Muscle layer of colon (tissue), 2 donors: ENCODE results near the gene SH2B3.

ENCODE experiments used
- H3K27ac ChIP-seq: one replicate; pipeline ENCODE4 v1.7.0; 2013; ENCODE audit warnings: low read depth, mild to moderate bottlenecking, low read length, moderate library complexity
- H3K27me3 ChIP-seq, 2 donors: one replicate each; pipeline ENCODE4 v1.7.0; 2013; ENCODE audit warnings: low read length in 2 of 2, mild to moderate bottlenecking in 2 of 2; ENCODE audit not compliant: insufficient read depth in 2 of 2, control insufficient read depth in 1 of 2
- H3K36me3 ChIP-seq: one replicate; pipeline ENCODE4 v1.7.0; 2013; ENCODE audit warnings: mild to moderate bottlenecking, low read length; ENCODE audit not compliant: insufficient read depth
- H3K4me1 ChIP-seq: one replicate; pipeline ENCODE4 v1.7.0; 2013; ENCODE audit warnings: mild to moderate bottlenecking, low read length; ENCODE audit not compliant: insufficient read depth
- H3K4me3 ChIP-seq, 2 donors: one replicate each; pipeline ENCODE4 v1.7.0; 2013; ENCODE audit warnings: low read length in 2 of 2, low read depth in 1 of 2, mild to moderate bottlenecking in 1 of 2, moderate library complexity in 1 of 2
- H3K9ac ChIP-seq: one replicate; pipeline ENCODE4 v1.7.0; 2013; ENCODE audit warnings: low read length
- H3K9me3 ChIP-seq: one replicate; pipeline ENCODE4 v1.7.0; 2013; ENCODE audit warnings: mild to moderate bottlenecking, low read length
- donor health status: abdominal sarcoma.
- donor health status: Adenocarcinoma of cecum.

SH2B3 gene

DNA sequence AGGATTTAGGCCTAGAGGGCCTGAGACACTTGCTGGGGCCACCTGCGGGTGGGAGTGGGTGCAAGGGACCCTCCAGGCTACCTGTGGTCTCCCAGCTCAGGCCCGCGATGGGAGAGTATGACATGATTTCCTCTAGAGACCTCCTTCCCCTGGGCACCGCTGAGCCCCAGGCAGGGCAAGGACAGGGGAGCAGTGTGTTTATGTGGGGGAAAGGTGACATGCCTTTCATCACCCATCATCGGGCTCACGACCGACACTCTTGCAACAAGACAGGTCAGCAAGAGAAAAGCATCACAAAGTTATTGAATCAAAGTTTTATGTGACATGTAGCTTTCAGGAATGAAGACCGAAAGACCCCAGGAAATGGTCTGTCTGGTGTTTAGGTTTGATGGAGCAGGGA lies 19.9 kb downstream of the SH2B3 start:
- no peak overlapping the region for H3K27ac ChIP-seq
- H3K4me3 ChIP-seq = no peak overlapping the region
- no peak overlapping the region for H3K9ac ChIP-seq
- H3K36me3 ChIP-seq = peaks cover 2% of the 10 kb centered on the region
- H3K4me1 ChIP-seq = peaks cover 13% of the 10 kb centered on the region
- no peaks in the 10 kb centered on the region for H3K27me3 ChIP-seq
- no peaks in the 10 kb centered on the region for H3K9me3 ChIP-seq

GRCh38 chr12:111426344-111427185 lies 20.8 kb downstream of the SH2B3 start:
- H3K27me3 ChIP-seq = no peaks in the 10 kb centered on the region
- H3K4me1 ChIP-seq = peaks cover 15% of the 10 kb centered on the region
- no peak overlapping the region for H3K27ac ChIP-seq
- H3K9ac ChIP-seq = no peak overlapping the region
- no peaks in the 10 kb centered on the region for H3K36me3 ChIP-seq
- no peak overlapping the region for H3K4me3 ChIP-seq
- no peaks in the 10 kb centered on the region for H3K9me3 ChIP-seq

DNA sequence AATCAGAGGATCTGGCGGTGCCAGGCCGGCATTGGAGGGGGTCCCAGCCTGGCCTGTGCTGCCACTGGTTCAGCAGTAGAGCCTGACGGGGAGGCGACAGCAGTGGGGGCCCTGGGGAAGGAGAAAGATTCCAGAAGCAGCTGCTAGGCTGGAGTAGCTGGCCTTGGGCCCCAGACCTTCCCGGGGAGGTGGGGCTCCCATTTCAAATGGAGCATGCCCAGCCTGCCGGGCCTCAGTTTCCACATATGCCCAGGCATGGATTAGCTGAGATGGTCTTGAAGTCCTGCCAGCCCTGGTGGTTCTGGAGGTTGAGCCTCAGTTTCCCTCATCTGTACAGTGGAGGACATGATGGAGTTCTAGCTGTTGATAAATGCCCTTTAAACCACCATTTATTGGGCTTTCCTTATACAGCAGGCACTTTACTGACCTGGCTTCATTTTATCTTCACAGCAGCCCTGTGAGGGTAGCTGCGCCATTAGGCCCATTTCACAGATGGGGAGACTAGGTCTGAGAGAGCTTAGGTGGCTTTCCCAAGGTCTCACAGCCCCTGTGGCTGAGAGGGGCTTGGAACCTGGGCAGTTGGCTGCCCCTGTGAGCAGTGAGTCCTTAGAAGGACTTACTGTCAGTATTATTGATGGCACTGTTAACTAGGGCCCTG lies 21.8 kb downstream of the SH2B3 start:
- Histone ChIP-seq H3K9ac (no peak overlapping the region), H3K4me1 (peaks cover 17% of the 10 kb centered on the region), H3K9me3 (no peaks in the 10 kb centered on the region), H3K4me3 (no peak overlapping the region), H3K36me3 (no peaks in the 10 kb centered on the region), H3K27me3 (no peaks in the 10 kb centered on the region), H3K27ac (no peak overlapping the region)

DNA sequence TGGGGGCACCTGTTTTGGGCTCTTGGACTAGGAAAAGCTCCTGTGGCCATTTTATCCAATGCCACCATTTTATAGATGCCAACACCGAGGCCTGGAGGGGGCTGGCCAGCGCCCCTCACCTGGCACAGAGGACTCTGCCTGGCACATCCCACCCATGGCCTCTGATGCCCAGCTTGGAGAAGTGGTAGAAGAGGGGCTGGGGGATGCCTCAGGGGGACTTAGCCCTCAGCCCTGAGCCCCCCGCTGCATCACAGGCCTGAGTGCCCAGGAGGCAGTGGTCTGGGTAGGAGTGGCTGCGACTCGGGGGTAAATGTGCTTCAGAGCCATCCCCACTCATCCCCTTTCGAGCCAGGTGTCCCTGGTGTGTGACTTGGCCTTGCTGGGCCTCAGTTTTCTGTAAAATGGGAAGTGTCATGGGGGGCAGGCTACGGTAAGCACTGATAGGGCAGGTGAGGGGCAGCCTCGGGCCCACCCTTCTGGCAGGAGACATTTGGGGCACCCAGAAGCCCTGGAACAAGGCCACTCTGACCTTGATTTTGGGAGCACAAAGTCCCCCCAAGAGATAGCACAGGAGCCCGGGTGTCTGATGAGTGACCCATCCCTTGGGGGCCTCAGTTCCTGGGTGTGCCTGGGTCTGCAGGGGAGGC lies 22.5 kb downstream of the SH2B3 start:
- H3K27me3 ChIP-seq = no peaks in the 10 kb centered on the region
- H3K4me3 ChIP-seq = no peak overlapping the region
- peaks cover 21% of the 10 kb centered on the region for H3K4me1 ChIP-seq
- no peak overlapping the region for H3K27ac ChIP-seq
- no peaks in the 10 kb centered on the region for H3K9me3 ChIP-seq
- H3K36me3 ChIP-seq = no peaks in the 10 kb centered on the region
- no peak overlapping the region for H3K9ac ChIP-seq

DNA sequence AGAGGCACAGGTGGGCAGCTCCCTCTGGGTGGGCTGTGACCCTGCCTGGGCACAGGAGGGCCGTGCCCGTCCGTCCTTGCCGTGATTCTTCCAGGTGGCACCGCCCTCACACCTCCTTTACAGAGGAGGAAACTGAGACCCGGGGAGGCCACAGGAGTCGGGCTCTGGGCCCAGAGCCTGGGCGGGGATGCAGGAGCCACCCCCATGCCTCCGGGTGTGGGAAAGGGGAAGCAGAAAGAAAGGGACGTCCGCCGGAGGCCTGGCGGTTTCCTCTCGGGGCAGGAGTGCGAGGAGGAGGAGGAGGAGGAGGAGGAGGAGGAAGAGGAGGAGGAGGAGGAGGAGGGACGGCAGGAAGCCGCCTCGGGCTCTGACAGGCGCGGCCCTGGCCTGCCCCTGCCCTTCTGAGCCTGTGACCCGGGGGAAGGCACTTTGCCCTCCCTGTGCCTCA lies 23.0 kb downstream of the SH2B3 start:
- Histone ChIP-seq H3K27ac (no peak overlapping the region), H3K9ac (no peak overlapping the region), H3K36me3 (no peaks in the 10 kb centered on the region)

DNA sequence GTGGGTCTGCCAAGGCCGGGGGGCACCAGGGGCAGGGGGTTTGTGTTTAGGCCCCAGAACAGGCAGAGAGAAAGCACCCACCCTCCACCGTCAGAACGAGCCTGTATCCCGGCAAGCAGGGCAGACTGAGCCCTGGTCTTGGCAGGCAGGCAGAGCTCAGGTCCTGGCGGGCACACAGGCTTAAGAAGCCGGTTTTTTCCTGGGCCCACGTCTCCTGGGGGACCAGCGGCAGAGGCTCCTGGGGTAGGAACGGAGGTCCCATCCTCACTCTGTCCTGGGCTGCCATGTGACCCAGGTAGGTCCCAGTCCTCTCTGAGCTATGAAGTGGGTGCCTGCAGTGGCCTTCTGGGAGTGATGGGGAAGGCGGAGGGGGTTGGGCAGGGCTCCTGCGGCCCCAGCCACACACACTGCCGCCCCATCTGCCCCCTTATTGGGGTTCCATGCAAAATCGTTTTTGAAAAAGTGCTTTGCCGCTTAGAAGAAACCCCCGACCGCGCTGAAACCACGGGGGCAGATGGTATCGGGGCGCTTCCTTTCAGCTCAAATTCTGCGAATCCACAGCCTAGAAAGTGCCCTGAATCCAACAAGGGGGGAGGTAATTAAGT lies 24.2 kb downstream of the SH2B3 start:
- peaks cover 30% of the 10 kb centered on the region for H3K4me1 ChIP-seq
- H3K36me3 ChIP-seq = no peaks in the 10 kb centered on the region
- no peak overlapping the region for H3K27ac ChIP-seq
- H3K27me3 ChIP-seq = no peaks in the 10 kb centered on the region
- no peaks in the 10 kb centered on the region for H3K9me3 ChIP-seq
- no peak overlapping the region for H3K9ac ChIP-seq
- H3K4me3 ChIP-seq = no peak overlapping the region

More for the DNA sequence above, 23.0 kb downstream of the SH2B3 start:
- Histone ChIP-seq H3K4me3 (no peak overlapping the region), H3K27me3 (no peaks in the 10 kb centered on the region), H3K4me1 (peaks cover 25% of the 10 kb centered on the region), H3K9me3 (no peaks in the 10 kb centered on the region)

GRCh38 chr12:111430433-111431353 lies 25.0 kb downstream of the SH2B3 start:
- Histone ChIP-seq H3K9ac (no peak overlapping the region), H3K27me3 (no peaks in the 10 kb centered on the region), H3K4me1 (peaks cover 38% of the 10 kb centered on the region), H3K9me3 (no peaks in the 10 kb centered on the region), H3K27ac (no peak overlapping the region), H3K36me3 (no peaks in the 10 kb centered on the region), H3K4me3 (no peak overlapping the region)

GRCh38 chr12:111431772-111432171 lies 26.0 kb downstream of the SH2B3 start:
- peaks cover 43% of the 10 kb centered on the region for H3K4me1 ChIP-seq
- H3K4me3 ChIP-seq = no peak overlapping the region
- H3K27ac ChIP-seq = no peak overlapping the region
- H3K9me3 ChIP-seq = no peaks in the 10 kb centered on the region
- no peaks in the 10 kb centered on the region for H3K27me3 ChIP-seq
- no peak overlapping the region for H3K9ac ChIP-seq
- no peaks in the 10 kb centered on the region for H3K36me3 ChIP-seq

DNA sequence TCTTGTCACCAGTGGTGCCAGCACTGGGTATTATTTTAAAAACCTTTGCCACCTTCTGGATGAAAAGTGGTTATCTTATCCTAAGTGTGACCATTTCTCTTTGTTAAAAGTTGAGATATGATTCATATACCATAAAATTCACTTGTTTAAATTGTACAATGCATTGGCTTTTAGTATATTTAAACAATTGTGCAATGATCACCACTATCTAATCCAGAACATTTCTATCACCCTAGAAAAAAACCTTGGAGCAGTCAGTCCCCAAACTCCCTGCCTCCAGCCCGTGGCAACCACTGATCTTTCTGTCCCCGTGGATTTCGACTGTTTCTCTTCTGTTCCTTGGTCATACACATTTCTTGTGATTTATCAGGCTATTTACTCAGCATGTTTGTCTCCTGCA lies 28.3 kb downstream of the SH2B3 start:
- no peak overlapping the region for H3K9ac ChIP-seq
- no peaks in the 10 kb centered on the region for H3K27me3 ChIP-seq
- H3K36me3 ChIP-seq = no peaks in the 10 kb centered on the region
- H3K27ac ChIP-seq = no peak overlapping the region
- peak overlapping the region in 1 of 2 donors; percentile 4 for H3K4me3 ChIP-seq
- peaks cover 53% of the 10 kb centered on the region for H3K4me1 ChIP-seq
- no peaks in the 10 kb centered on the region for H3K9me3 ChIP-seq

GRCh38 chr12:111434680-111435338 lies 29.1 kb downstream of the SH2B3 start:
- H3K4me1 ChIP-seq = peaks cover 52% of the 10 kb centered on the region
- no peaks in the 10 kb centered on the region for H3K9me3 ChIP-seq
- no peaks in the 10 kb centered on the region for H3K36me3 ChIP-seq
- H3K9ac ChIP-seq = no peak overlapping the region
- H3K4me3 ChIP-seq = peak overlapping the region in 1 of 2 donors; percentile 4
- H3K27ac ChIP-seq = peak overlapping the region; percentile 36
- H3K27me3 ChIP-seq = no peaks in the 10 kb centered on the region
